Fibroblast of villous mesenchyme (primary cell): ENCODE measurements around the gene GIMAP5. TPM values are rescaled to one million over a fixed set of nuclear protein-coding genes. Genes with fewer than 3 reads are reported as not detected.

Experiments used
- DNase-seq: peaks from one replicate; pipeline ENCODE4 v3.0.0-alpha.2; 2010; ENCODE audit warnings: low read depth
- H3K4me3 ChIP-seq: 2 replicates; pipeline ENCODE4 v1.5.1; 2011; ENCODE audit warnings: low read depth, mild to moderate bottlenecking, low read length
- CTCF ChIP-seq: IDR thresholded peaks from 2 replicates; pipeline ENCODE4 v1.5.1; 2012; ENCODE audit warnings: low read depth, mild to moderate bottlenecking, low read length; ENCODE audit not compliant: insufficient read depth
- total RNA-seq: library from RNA; depleted of rRNA; stranded (reverse); fragments of >200 nt; gene quantifications from 2 replicates; pipeline ENCODE4 v1.2.3, GENCODE V29; 2012

GIMAP5 gene
- not detected in 2 replicates for total RNA-seq

GRCh38 chr7:150737265-150738055 is at the start of gene GIMAP5:
GIMAP5 (plus strand) TSS chr7:150737418; CDS start chr7:150740885, 3,467 bp downstream.
- no peak for TF ChIP-seq CTCF
- DNase-seq = no peak
- no peak within 1 kb of the TSS for H3K4me3 ChIP-seq

GRCh38 chr7:150688630-150689029 is 48.6 kb upstream of the GIMAP5 start:
- H3K4me3 ChIP-seq = no peak overlapping the region
- DNase-seq = no peak
- no peak for TF ChIP-seq CTCF

- H3K4me3 ChIP-seq = no peak overlapping the region
- no peak for TF ChIP-seq CTCF
- no peak for DNase-seq
Measured at GRCh38 chr7:150695654-150696053, 41.6 kb upstream of the GIMAP5 start.

GRCh38 chr7:150703209-150703608 is 34.0 kb upstream of the GIMAP5 start:
- no peak overlapping the region for H3K4me3 ChIP-seq
- no peak for TF ChIP-seq CTCF
- no peak for DNase-seq

- DNase-seq = no peak
- no peak overlapping the region for H3K4me3 ChIP-seq
- no peak for TF ChIP-seq CTCF
Measured at GRCh38 chr7:150715293-150715692, 21.9 kb upstream of the GIMAP5 start.

GRCh38 chr7:150715738-150716137 is 21.5 kb upstream of the GIMAP5 start:
- no peak for DNase-seq
- TF ChIP-seq CTCF = no peak
- no peak overlapping the region for H3K4me3 ChIP-seq

GRCh38 chr7:150716368-150716767 is 20.9 kb upstream of the GIMAP5 start, which contains the start of gene GIMAP1:
GIMAP1 (plus strand) TSS chr7:150716613; CDS start chr7:150719048, 2,435 bp downstream.
- no peak for TF ChIP-seq CTCF
- no peak for DNase-seq
- H3K4me3 ChIP-seq = no peak within 1 kb of the TSS
